GM12878 (cell line): ENCODE measurements around the gene CEP76. TPM values are rescaled to one million over a fixed set of nuclear protein-coding genes. Genes with fewer than 3 reads are reported as not detected.

Experiments used
- BRCA1 ChIP-seq: IDR thresholded peaks from 2 replicates; pipeline ENCODE4 v1.6.1; 2011; ENCODE audit warnings: low read depth, low read length, improper control_type of control experiment
- CEBPZ ChIP-seq: fragments of 150-350 bp; IDR thresholded peaks from 2 replicates; pipeline ENCODE4 v1.6.1; 2016; ENCODE audit warnings: low read depth, low read length
- CHD1 ChIP-seq: IDR thresholded peaks from 2 replicates; pipeline ENCODE4 v1.6.1; 2012; ENCODE audit warnings: low read depth, low read length, improper control_type of control experiment
- CHD2 ChIP-seq: IDR thresholded peaks from 2 replicates; pipeline ENCODE4 v1.6.1; 2011; ENCODE audit warnings: low read depth, low read length, improper control_type of control experiment, borderline replicate concordance
- CHD4 ChIP-seq: fragments of 200-600 bp; sonication (generic); IDR thresholded peaks from 2 replicates; pipeline ENCODE4 v1.6.1; 2016; ENCODE audit warnings: mild to moderate bottlenecking
- DPF2 ChIP-seq: fragments of 450-650 bp; IDR thresholded peaks from 2 replicates; pipeline ENCODE4 v1.6.1; 2017; ENCODE audit warnings: mild to moderate bottlenecking
- FOXK2 ChIP-seq: fragments of 450-650 bp; IDR thresholded peaks from 2 replicates; pipeline ENCODE4 v1.6.1; 2017; ENCODE audit warnings: mild to moderate bottlenecking, moderate library complexity
- IRF4 ChIP-seq: IDR thresholded peaks from 2 replicates; pipeline ENCODE4 v1.6.1; 2011; ENCODE audit warnings: low read depth, low read length
- MEF2A ChIP-seq: IDR thresholded peaks from 2 replicates; pipeline ENCODE4 v1.6.1; 2011; ENCODE audit warnings: low read depth, mild to moderate bottlenecking, low read length, moderate library complexity; ENCODE audit not compliant: insufficient read depth
- MTA2 ChIP-seq: fragments of 450-650 bp; IDR thresholded peaks from 2 replicates; pipeline ENCODE4 v1.6.1; 2016; ENCODE audit warnings: low read depth, mild to moderate bottlenecking, moderate library complexity
- MYC ChIP-seq: IDR thresholded peaks from 2 replicates; pipeline ENCODE4 v1.6.1; 2011; ENCODE audit warnings: mild to moderate bottlenecking, low read length, moderate library complexity, inconsistent platforms; ENCODE audit not compliant: insufficient read depth, insufficient replicate concordance, insufficient read length, severe bottlenecking
- NKRF ChIP-seq: fragments of 450-650 bp; conservative IDR thresholded peaks from 2 replicates; pipeline ENCODE4 v1.6.1; 2017; ENCODE audit warnings: mild to moderate bottlenecking, moderate library complexity
- NR2C1 ChIP-seq: fragments of 450-650 bp; IDR thresholded peaks from 2 replicates; pipeline ENCODE4 v1.6.1; 2017; ENCODE audit warnings: antibody characterized with exemption, mild to moderate bottlenecking, moderate library complexity
- RAD51 ChIP-seq: fragments of 450-650 bp; IDR thresholded peaks from 2 replicates; pipeline ENCODE4 v1.6.1; 2016; ENCODE audit warnings: moderate library complexity, mild to moderate bottlenecking, inconsistent platforms
- SIN3A ChIP-seq: IDR thresholded peaks from 2 replicates; pipeline ENCODE4 v1.6.1; 2012; ENCODE audit warnings: low read depth, low read length, improper control_type of control experiment
- SUZ12 ChIP-seq: fragments of 200-600 bp; sonication (generic); IDR thresholded peaks from one replicate; pipeline ENCODE4 v1.6.1; 2018; ENCODE audit warnings: antibody characterized with exemption, mild to moderate bottlenecking; ENCODE audit not compliant: unreplicated experiment
- TAF1 ChIP-seq: IDR thresholded peaks from 2 replicates; pipeline ENCODE4 v1.6.1; 2011; ENCODE audit warnings: mild to moderate bottlenecking, low read depth, low read length, borderline replicate concordance
- TCF12 ChIP-seq: IDR thresholded peaks from 2 replicates; pipeline ENCODE4 v1.6.1; 2011; ENCODE audit warnings: low read depth, mild to moderate bottlenecking, low read length
- USF2 ChIP-seq: IDR thresholded peaks from 2 replicates; pipeline ENCODE4 v1.6.1; 2011; ENCODE audit warnings: low read depth, low read length, improper control_type of control experiment, borderline replicate concordance
- YY1 ChIP-seq: IDR thresholded peaks from 2 replicates; pipeline ENCODE4 v1.6.1; 2011; ENCODE audit warnings: low read depth, mild to moderate bottlenecking, low read length
- ZBTB11 ChIP-seq: fragments of 450-650 bp; formaldehyde crosslinking; IDR thresholded peaks from 2 replicates; pipeline ENCODE4 v1.5.0; 2022; ENCODE audit warnings: mild to moderate bottlenecking, missing genetic modification characterization
- polyA plus RNA-seq, 11 experiments: library from polyadenylated mRNA; depleted of rRNA in 4 of 11; unstranded in 6 of 11; stranded (reverse) in 5 of 11; fragments of >200 nt; fragmentation: Nextera tagmentation in 4 of 11; fragmentation: Illumina TruSeq in 1 of 11; extraction: Ambion mirVana in 4 of 11; extraction: Trizol in 1 of 11; gene quantifications; 1 replicate in 1 of 11; 2 replicates in 10 of 11; pipeline versions ENCODE4 v1.2.1 to v1.2.3, GENCODE V29; 2011 to 2016; ENCODE audit warnings: inconsistent platforms in 2 of 11, missing spikeins in 2 of 11, low read depth in 1 of 11
- total RNA-seq, 4 experiments: library from RNA; depleted of rRNA in 3 of 4; stranded (reverse); fragments of >200 nt in 3 of 4; fragmentation: Illumina TruSeq in 1 of 4; extraction: Trizol in 1 of 4; gene quantifications; 2 replicates each; pipeline versions ENCODE4 v1.2.1 to v1.2.3, GENCODE V29; 2013 to 2021

CEP76 gene
- total and polyA plus RNA-seq, 10 of the 15 experiments (the other 5 are each of a cell fraction or from before 2014, with no cell fraction given) = 3.9 to 14.9 (median 13.2) TPM

- TF ChIP-seq TAF1 = peak; percentile 98
- no peak for TF ChIP-seq USF2
- TF ChIP-seq CHD4 = no peak
- TF ChIP-seq CHD1 = 0 out of 2 replicates have a peak, but pooled peaks have one; percentile 48
- no peak for TF ChIP-seq IRF4
- peak; percentile 65 for TF ChIP-seq NR2C1
- TF ChIP-seq YY1 = peak; percentile 57; the same call in 1 of the 2 replicates
- peak; percentile 68 for TF ChIP-seq FOXK2
- TF ChIP-seq TCF12 = peak; percentile 38; the same call in 1 of the 2 replicates
- no peak for TF ChIP-seq SUZ12
- TF ChIP-seq DPF2 = peak; percentile 49; the same call in 1 of the 2 replicates
- peak; percentile 55; the same call in 1 of the 2 replicates for TF ChIP-seq BRCA1
- TF ChIP-seq MYC = peak; percentile 97
- peak; percentile 96 for TF ChIP-seq CHD2
- TF ChIP-seq ZBTB11 (CRISPR knock-in tag) = no peak
- TF ChIP-seq RAD51 = no peak
- no peak for TF ChIP-seq CEBPZ
- peak; percentile 85 for TF ChIP-seq NKRF
- TF ChIP-seq SIN3A = peak; percentile 40; the same call in 1 of the 2 replicates
- no peak for TF ChIP-seq MEF2A
- TF ChIP-seq MTA2 = no peak
These were observed at the start of gene CEP76, which contains the start of gene PSMG2 (continued) for GRCh38 chr18:12702221-12703095.
